GM08714 (cell line): ENCODE measurements around the gene PSG7.
"Not testable (repeated sequence)": the region's sequence is repeated elsewhere in the genome, so short reads cannot be mapped to it uniquely, and the experiment has no call there.

Source experiments
- H3K4me3 ChIP-seq: fragments of 200-500 bp; sonication (Bioruptor generic); 2 replicates; pipeline ENCODE4 v1.5.1; 2014; ENCODE audit warnings: mild to moderate bottlenecking, low read length, inconsistent platforms
- ZNF274 ChIP-seq: IDR thresholded peaks from 2 replicates; pipeline ENCODE4 v1.6.1; 2012; ENCODE audit warnings: mild to moderate bottlenecking, low read depth, low read length

Gene PSG7

GRCh38 chr19:42879613-42880012 is 57.4 kb downstream of the PSG7 start, which contains the start of gene PSG1:
Gene PSG1 (minus strand): TSS chr19:42879713. CDS start chr19:42879581, 132 bp downstream.
- H3K4me3 ChIP-seq: no peak within 1 kb of the TSS
- TF ChIP-seq ZNF274: no peak

GRCh38 chr19:42876596-42876995 is 60.4 kb downstream of the PSG7 start:
- not testable (repeated sequence) for H3K4me3 ChIP-seq

DNA sequence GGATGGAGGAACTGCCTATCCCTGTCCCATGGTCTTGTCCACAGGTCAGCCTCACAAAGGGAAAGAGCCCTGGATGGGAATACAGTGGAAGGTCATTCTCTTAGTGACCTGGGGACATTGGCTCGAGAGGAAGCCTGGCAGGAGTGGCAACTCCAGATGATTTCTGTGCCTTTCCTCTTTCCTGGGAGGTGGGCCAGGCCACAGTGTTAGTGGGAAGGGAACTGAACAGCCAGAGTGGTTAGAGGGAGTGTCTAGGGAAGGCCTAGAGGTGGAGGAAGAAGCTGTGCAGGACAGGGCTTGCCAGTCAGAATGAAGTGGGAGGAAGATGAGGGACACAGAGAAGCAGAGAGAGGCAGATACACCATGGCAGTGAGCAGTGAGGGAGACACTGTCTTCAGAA is 61.1 kb downstream of the PSG7 start:
- not testable (repeated sequence) for H3K4me3 ChIP-seq

DNA sequence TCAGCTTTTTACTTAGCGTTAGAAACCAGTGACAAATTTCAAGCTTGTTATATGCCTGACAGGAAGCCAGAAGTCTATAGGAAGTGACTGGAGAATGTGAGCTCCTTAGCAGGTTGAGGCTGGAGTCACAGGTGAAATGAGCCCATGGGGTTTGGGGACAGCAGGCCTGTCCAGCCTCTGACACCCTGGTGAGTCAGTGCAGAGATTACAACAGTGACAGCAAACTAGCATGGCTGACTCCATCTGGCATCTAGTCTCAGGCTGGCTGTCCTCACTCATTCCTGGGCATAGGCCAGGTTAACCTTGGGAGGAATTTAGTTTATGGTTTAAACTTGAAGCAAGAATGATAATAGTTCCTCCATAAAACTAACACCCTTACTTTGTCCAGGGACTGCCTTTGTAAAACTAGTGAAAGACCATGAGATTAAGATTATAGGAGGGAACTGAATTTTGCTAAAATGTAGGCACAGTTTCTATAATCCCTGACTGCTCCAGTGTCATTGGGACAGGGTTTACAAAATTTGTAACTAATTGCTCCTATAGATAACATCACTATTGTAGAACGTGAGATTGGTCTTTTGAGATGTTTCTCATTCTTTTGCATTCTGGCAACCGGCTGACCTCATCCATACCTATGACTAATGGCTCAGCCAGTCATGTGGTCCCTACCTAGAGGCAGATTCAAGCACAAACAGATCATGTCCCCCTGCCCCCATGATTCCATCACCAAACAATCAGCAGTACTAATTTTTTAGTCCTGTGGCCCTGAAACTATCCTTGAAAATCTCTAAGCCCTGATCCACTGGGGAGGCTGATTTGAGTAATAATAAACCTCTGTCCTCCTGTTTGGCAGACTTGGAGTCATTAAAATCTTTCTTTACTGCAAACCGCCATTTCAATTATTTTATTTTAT is 61.9 kb downstream of the PSG7 start:
- not testable (repeated sequence) for H3K4me3 ChIP-seq

- not testable (repeated sequence) for H3K4me3 ChIP-seq
These were observed 62.9 kb downstream of the PSG7 start for GRCh38 chr19:42874136-42874535.
